Uterus (tissue), 4 donors: ENCODE data around the gene PLA2G1B. TPM values are rescaled to one million over a fixed set of nuclear protein-coding genes. Genes with fewer than 3 reads are reported as not detected.
A peak's percentile ranks its signal among the peaks of the same experiment; 100 is the strongest.

Experiments used
- DNase-seq, 2 donors: peaks; one replicate each; pipeline ENCODE4 v3.0.0-alpha.2; 2019 to 2020
- H3K27ac ChIP-seq, 2 donors: fragments of 200-600 bp; sonication (generic); 1 replicate in 1 of 2; 2 replicates in 1 of 2; pipeline ENCODE4 v1.5.1; 2016 to 2018
- H3K27me3 ChIP-seq, 2 donors: fragments of 200-600 bp; sonication (generic); one replicate each; pipeline ENCODE4 v1.5.1; 2018 to 2019; ENCODE audit warnings: control low read depth in 1 of 2
- H3K36me3 ChIP-seq, 2 donors: fragments of 200-600 bp; sonication (generic); one replicate each; pipeline ENCODE4 v1.5.1; 2019; ENCODE audit warnings: control low read depth in 1 of 2
- H3K4me1 ChIP-seq, 2 donors: fragments of 200-600 bp; sonication (generic); one replicate each; pipeline ENCODE4 v1.5.1; 2018 to 2019; ENCODE audit warnings: control low read depth in 1 of 2
- H3K4me3 ChIP-seq, 2 donors: fragments of 200-600 bp; sonication (generic); 1 replicate in 1 of 2; 2 replicates in 1 of 2; pipeline ENCODE4 v1.5.1; 2018 to 2019; ENCODE audit warnings: mild to moderate bottlenecking in 1 of 2
- H3K9me3 ChIP-seq, 2 donors: fragments of 200-600 bp; sonication (generic); one replicate each; pipeline ENCODE4 v1.5.1; 2019; ENCODE audit warnings: control low read depth in 1 of 2
- POLR2A ChIP-seq, 2 donors: fragments of 450-650 bp; IDR thresholded peaks; one replicate each; pipeline ENCODE4 v1.6.1; 2016; ENCODE audit warnings: antibody characterized with exemption in 2 of 2, mild to moderate bottlenecking in 1 of 2, moderate library complexity in 1 of 2
- intact Hi-C: fragments of 100-400 bp; cut with DNase I; formaldehyde crosslinking; loops from one replicate; pipeline ENCODE4 v1.15.1; 2023; ENCODE audit warnings: low total_unique reads
- total RNA-seq, 4 donors: library from RNA; depleted of rRNA in 3 of 4; stranded (reverse); fragments of >200 nt in 3 of 4; gene quantifications; one replicate each; pipeline versions ENCODE4 v1.1.0 to v1.2.4, GENCODE V29; 2014 to 2023
- TF ChIP-seq, protein P1 (sequence below), 4 experiments: fragments of 200-600 bp in 2 of 4; fragments of 450-650 bp in 2 of 4; sonication (generic) in 2 of 4; IDR thresholded peaks; one replicate each; pipeline ENCODE4 v1.5.1; 2016 to 2019; ENCODE audit warnings: antibody characterized with exemption in 4 of 4, mild to moderate bottlenecking in 2 of 4, moderate library complexity in 1 of 4
- donor health status: DM: yes; HTN: yes; CAD: no.

The PLA2G1B gene
- total RNA-seq, 4 donors from 2014 or later, result not detected

DNA sequence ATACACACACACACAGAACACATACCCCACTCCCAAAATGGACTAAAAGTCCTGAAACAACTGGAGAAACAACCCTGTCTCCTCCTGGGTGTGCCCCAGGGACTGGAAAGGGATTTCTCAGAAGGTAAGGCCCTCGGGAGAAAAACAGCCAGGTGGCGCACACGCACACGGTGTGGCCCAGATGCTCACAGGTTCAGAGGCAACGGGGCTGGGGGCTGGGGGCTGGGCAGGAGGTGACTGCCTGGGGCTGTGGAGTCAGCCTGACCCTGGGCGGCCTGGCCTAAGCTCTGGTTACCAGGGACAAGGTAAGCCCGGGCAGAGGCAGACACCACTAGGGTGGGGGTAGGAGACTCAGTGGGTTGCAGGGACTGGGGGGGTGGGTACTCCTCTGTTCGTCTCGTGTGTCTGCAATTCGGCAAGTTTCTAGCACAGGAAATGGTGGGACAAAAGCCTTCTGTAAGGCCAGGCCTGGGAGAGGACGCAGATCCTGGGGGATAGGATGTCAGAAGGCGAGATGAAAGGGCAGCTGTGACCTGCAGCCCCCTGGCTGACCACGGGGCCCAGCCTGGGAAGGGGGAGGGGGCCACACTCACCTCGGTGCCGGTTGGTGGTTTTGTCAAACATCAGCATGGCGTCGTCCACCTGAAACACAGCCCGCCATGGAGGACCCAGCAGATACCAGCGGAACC, 31.0 kb upstream of the PLA2G1B start:
- Histone ChIP-seq H3K4me3 (no peak overlapping the region), H3K27ac (no peak overlapping the region), H3K9me3 (no peaks in the 10 kb centered on the region), H3K4me1 (no peaks in the 10 kb centered on the region), H3K36me3 (no peaks in the 10 kb centered on the region), H3K27me3 (no peaks in the 10 kb centered on the region)
- intact Hi-C loops, result no loop called here
- TF ChIP-seq POLR2A (IDR thresholded peaks at IDR 0.05), result no peak
- TF ChIP-seq, protein P1, sequence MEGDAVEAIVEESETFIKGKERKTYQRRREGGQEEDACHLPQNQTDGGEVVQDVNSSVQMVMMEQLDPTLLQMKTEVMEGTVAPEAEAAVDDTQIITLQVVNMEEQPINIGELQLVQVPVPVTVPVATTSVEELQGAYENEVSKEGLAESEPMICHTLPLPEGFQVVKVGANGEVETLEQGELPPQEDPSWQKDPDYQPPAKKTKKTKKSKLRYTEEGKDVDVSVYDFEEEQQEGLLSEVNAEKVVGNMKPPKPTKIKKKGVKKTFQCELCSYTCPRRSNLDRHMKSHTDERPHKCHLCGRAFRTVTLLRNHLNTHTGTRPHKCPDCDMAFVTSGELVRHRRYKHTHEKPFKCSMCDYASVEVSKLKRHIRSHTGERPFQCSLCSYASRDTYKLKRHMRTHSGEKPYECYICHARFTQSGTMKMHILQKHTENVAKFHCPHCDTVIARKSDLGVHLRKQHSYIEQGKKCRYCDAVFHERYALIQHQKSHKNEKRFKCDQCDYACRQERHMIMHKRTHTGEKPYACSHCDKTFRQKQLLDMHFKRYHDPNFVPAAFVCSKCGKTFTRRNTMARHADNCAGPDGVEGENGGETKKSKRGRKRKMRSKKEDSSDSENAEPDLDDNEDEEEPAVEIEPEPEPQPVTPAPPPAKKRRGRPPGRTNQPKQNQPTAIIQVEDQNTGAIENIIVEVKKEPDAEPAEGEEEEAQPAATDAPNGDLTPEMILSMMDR (IDR thresholded peaks at IDR 0.05), result no peak
- DNase-seq, result no peak

DNA sequence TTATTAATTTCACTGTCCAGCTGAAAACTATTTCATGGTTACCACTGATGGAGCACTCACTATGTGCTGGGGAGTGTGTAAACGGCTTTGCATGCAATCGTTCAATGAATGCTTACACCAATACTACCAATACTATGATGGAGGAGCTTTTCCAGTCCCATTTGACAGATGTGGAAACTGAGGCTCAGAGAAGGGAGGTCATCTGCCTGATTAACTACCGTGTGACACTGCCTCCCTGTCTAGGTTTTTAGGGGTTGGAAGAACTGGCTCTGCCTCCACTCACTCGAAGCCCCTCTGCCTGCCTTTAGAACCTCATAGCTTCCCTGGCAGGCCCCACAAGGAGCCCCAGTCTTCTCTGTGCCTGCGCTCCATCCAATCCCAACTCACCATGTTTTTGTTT, 29.5 kb upstream of the PLA2G1B start:
- intact Hi-C loops, result no loop called here
- H3K9me3 ChIP-seq, result no peaks in the 10 kb centered on the region
- H3K27ac ChIP-seq, result no peak overlapping the region
- no peaks in the 10 kb centered on the region for H3K4me1 ChIP-seq
- no peaks in the 10 kb centered on the region for H3K36me3 ChIP-seq
- H3K27me3 ChIP-seq, result no peaks in the 10 kb centered on the region
- no peak for TF ChIP-seq POLR2A (IDR thresholded peaks at IDR 0.05)
- TF ChIP-seq, protein P1 (IDR thresholded peaks at IDR 0.05), result no peak
- no peak for DNase-seq
- no peak overlapping the region for H3K4me3 ChIP-seq

DNA sequence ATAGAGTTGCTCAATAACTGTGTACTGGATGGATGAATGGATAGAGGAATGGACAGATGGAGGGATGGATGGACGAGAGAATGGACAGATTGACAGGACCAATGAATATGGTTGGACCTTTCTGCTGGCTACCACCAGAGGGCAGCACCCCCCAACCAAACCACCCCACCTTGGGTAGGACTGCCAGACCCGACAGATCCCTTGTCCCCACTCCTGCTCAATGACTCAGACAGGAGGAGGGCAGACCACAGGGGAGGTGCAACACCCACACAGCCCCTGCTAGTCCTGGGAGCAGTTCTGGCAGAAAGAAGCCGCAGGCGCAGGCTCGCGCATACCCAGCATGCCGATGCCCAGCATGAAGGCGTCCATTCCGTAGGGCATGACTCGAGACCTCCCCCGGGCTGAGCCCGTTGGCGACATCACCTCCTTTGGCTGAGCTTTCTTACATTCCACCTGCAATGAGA, 29.0 kb upstream of the PLA2G1B start:
- no peak overlapping the region for H3K4me3 ChIP-seq
- intact Hi-C loops, result no loop called here

DNA sequence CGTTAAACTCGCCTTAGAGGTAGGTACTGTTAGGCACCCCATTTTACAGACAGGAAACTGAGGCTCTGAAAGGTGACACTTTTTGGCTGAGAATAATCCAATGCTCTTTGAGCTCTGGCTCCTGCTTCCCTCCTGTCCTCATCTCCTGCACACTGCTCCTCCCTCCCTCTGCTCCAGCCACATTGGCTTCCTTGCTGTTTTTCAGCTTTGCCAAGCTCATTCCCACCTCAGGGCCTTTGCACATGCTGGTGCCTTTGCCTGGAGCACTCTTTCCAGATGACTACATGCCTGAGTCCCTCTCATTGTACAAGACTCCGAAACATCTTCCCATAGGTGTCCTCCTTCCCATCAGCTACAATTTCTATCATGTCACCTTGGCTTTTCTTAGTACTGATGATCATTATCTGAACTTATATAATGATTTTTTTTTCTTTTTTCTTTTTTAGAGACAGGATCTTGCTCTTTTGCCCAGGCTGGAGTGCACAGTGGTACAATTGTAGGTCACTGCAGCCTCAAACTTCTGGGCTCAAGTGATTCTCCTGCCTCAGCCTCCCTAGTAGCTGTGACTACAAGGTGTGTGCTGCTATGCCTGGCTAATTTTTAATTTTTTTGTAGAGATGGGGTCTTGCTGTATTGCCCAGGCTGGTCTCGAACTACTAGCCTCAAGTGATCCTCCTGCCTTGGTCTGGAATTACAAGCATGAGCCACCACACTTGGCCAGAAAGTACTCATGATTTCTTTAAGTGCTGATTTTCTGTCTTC, 26.2 kb upstream of the PLA2G1B start:
- Histone ChIP-seq H3K9me3 (no peaks in the 10 kb centered on the region), H3K27me3 (no peaks in the 10 kb centered on the region), H3K4me1 (no peaks in the 10 kb centered on the region), H3K4me3 (no peak overlapping the region), H3K36me3 (no peaks in the 10 kb centered on the region), H3K27ac (no peak overlapping the region)
- TF ChIP-seq POLR2A (IDR thresholded peaks at IDR 0.05), result no peak
- TF ChIP-seq, protein P1 (IDR thresholded peaks at IDR 0.05), result no peak
- DNase-seq, result no peak
- intact Hi-C loops, result no loop called here

More for the DNA sequence above, 29.0 kb upstream of the PLA2G1B start:
- H3K4me1 ChIP-seq, result no peaks in the 10 kb centered on the region
- no peaks in the 10 kb centered on the region for H3K9me3 ChIP-seq
- no peaks in the 10 kb centered on the region for H3K27me3 ChIP-seq
- H3K36me3 ChIP-seq, result no peaks in the 10 kb centered on the region
- no peak overlapping the region for H3K27ac ChIP-seq
- TF ChIP-seq, protein P1 (IDR thresholded peaks at IDR 0.05), result peak; percentile 79 to 88 (median 82)
- no peak for TF ChIP-seq POLR2A (IDR thresholded peaks at IDR 0.05)
- peak; percentile 72 to 77 for DNase-seq

DNA sequence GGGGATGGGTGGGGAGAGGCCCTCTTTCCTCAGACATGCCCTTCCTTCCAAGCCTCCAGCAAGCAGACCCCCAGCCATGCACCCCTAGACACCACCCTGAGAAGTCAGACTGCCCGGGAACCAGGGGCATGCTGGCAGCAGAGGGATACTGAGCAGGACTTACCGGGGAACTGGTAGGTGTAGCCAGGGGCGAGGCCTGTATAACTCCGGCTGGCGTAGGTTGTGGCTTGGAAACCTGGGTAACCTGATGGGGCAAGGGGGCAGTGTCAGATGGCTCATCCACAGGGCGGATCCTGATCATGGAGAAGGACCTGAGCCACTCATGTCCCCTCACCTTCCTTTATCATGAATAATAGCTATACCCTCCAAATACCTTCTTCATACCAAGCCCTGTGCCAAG, 25.6 kb upstream of the PLA2G1B start:
- Histone ChIP-seq H3K27me3 (no peaks in the 10 kb centered on the region), H3K27ac (no peak overlapping the region), H3K36me3 (no peaks in the 10 kb centered on the region), H3K4me1 (no peaks in the 10 kb centered on the region), H3K4me3 (no peak overlapping the region), H3K9me3 (no peaks in the 10 kb centered on the region)
- TF ChIP-seq POLR2A (IDR thresholded peaks at IDR 0.05), result no peak
- TF ChIP-seq, protein P1 (IDR thresholded peaks at IDR 0.05), result no peak
- DNase-seq, result no peak
- intact Hi-C loops, result no loop called here
